GM12891 (cell line): ENCODE results near the gene ERRFI1.

Source experiments
- POLR2A ChIP-seq: IDR thresholded peaks from 2 replicates; pipeline ENCODE4 v1.6.1; 2011; ENCODE audit warnings: low read depth, low read length, control low read depth
- POLR2AphosphoS5 ChIP-seq: IDR thresholded peaks from 2 replicates; pipeline ENCODE4 v1.6.1; 2011; ENCODE audit warnings: low read depth, low read length, control low read depth

GRCh38 chr1:8059161-8059622, 33.1 kb upstream of the ERRFI1 start:
- TF ChIP-seq POLR2A (no peak), POLR2AphosphoS5 (no peak)
